Measurements from ENCODE around the gene CHCHD5.
A peak's percentile ranks its signal among the peaks of the same experiment; 100 is the strongest.
"Not testable (repeated sequence)": the region's sequence is repeated elsewhere in the genome, so short reads cannot be mapped to it uniquely, and the experiment has no call there.

The CHCHD5 gene

GRCh38 chr2:112588611-112589045, 4.2 kb downstream of the CHCHD5 start:
- no peak for DNase-seq (ENCODE audit: low read depth)

DNA sequence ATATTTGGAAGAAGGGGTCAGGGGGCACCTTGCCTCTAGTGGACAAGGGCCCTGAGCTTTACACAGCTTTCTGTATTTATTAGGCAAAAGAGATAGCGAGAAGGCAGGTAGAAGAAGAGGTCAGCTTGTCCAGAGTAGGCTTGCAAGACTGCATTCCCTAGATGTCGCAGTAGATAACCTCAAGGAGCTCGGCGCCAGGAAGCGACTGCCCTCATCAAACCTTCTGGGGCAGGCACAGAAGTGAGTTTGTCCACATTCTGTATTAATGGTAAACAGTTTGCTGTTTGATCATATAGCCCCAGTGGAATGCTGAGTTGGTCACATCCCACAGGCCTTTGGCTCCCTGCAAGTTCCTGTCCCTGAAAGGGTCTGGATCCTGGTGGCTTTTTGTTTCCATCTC, 7.0 kb downstream of the CHCHD5 start:
- no peak for DNase-seq (ENCODE audit: low read depth)

- DNase-seq (ENCODE audit: low read depth), result no peak
Observed at GRCh38 chr2:112593736-112594135, 9.3 kb downstream of the CHCHD5 start.

- no peak for DNase-seq (ENCODE audit: low read depth)
Observed at GRCh38 chr2:112597537-112598322, 13.3 kb downstream of the CHCHD5 start.

- no peak for DNase-seq (ENCODE audit: low read depth)
Observed at GRCh38 chr2:112600634-112601033, 16.2 kb downstream of the CHCHD5 start.

GRCh38 chr2:112601754-112602153, 17.3 kb downstream of the CHCHD5 start:
- no peak for DNase-seq (ENCODE audit: low read depth)

GRCh38 chr2:112602917-112603316, 18.5 kb downstream of the CHCHD5 start:
- no peak for DNase-seq (ENCODE audit: low read depth)

GRCh38 chr2:112603731-112604130, 19.3 kb downstream of the CHCHD5 start:
- DNase-seq (ENCODE audit: low read depth), result no peak

GRCh38 chr2:112604952-112605351, 20.5 kb downstream of the CHCHD5 start:
- no peak for DNase-seq (ENCODE audit: low read depth)

DNA sequence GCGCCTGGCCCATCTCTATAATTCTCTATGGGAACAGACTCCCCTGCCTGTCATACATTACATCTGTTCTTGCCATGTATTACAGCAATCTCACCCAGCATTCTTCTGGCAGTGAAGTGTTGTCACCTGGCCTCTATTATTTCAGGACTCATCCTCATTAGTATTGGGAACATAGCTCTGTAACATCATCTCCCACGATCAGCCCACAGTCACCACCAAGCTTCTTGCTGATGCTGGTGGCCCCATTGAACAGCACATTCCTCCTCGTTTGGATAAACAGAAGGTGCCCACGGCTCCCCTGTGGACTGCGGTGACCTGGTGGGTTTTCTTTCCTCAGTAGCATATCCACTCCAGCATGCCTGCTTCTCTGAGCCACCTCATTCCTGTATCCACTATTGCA, 21.5 kb downstream of the CHCHD5 start:
- DNase-seq (ENCODE audit: low read depth), result no peak

DNA sequence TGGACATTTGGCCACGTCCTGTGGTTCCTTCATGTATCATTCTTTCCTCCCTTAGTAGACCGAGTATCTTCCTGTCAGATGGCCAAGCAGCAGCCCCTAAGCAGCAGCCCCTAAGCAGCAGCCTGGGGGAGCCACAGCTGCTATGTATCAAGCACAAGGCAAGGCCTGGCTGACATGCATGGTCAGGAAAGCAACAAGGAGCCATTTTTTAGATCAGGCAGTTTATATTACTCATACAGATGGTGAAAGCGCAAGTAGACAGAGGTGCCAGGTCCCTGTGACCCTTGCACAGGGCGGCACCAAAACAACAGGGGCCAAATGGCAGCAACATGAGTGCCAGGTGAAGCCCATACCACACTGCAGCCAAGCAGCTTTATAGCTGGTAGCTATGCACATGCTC, 22.1 kb downstream of the CHCHD5 start:
- DNase-seq (ENCODE audit: low read depth), result no peak

DNA sequence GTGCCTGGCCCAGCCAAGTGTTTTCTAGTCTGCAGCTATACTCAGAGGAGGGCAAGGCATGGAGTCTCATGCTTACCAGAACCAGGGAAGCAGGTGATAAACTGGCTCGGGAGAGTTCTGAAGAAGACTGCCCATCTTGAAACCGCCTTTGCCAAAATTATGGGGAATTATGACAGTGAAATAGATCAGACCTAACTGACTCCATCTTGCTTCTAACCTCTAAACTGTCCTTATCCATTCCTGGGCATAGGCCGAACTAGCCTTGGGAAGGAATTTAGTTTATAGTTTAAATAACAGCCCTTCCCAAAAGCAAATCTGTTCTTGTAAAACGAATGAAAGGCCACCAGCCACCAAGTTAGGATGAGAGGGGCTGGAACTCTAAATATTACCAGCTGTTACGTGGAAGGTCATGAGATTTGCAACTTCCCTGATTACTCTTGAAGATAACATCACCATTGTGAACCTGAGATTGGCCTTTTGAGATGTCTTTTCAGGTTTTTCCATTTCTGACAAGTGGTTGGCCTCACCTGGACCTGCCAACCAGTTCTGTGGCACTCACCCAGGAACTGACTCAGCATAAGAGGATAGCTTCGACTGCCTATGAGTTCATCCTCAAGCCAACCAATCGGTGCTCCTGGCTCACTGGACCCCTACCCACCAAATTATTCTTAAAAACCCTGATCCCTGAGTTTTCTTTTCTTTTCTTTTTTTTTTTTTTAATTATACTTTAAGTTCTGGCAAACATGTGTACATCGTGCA, 23.4 kb downstream of the CHCHD5 start:
- no peak for DNase-seq (ENCODE audit: low read depth)

- not testable (repeated sequence) for DNase-seq (ENCODE audit: low read depth)
Observed at GRCh38 chr2:112609320-112609719, 24.9 kb downstream of the CHCHD5 start.

DNA sequence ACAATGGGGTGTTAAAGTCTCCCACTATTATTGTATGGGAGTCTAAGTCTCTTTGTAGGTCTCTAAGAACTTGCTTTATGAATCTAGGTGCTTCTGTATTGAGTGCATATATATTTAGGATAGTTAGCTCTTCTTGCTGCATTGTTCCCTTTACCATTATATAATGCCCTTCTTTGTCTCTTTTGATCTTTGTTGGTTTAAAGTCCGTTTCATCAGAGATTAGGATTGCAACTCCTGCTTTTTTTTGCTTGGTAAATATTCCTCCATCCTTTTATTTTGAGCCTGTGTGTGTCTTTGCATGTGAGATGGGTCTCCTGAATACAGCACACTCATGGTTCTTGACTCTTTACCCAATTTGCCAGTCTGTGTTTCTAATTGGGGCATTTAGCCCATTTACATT, 27.9 kb downstream of the CHCHD5 start:
- DNase-seq (ENCODE audit: low read depth), result not testable (repeated sequence)

- DNase-seq (ENCODE audit: low read depth), result no peak
Observed at GRCh38 chr2:112614201-112614840, 29.9 kb downstream of the CHCHD5 start.

- DNase-seq (ENCODE audit: low read depth), result no peak
Observed at GRCh38 chr2:112615051-112615450, 30.6 kb downstream of the CHCHD5 start.

DNA sequence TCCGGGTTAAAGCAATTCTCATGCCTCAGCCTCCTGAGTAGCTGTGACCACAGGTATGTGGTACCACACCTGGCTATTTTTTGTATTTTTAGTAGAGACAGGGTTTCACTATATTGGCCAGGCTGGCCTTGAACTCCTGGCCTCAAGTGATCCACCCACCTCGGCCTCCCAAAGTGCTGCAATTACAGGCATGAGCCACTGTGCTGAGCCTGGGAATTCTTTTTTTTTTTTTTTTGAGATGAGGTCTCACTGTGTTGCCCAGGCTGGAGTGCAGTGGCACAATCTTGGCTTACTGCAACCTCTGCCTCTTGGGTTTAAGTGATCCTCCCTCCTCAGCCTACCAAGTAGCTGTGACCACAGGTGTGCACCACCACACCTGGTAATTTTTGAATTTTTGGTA, 31.4 kb downstream of the CHCHD5 start:
- DNase-seq (ENCODE audit: low read depth), result not testable (repeated sequence)

- DNase-seq (ENCODE audit: low read depth), result no peak
Observed at GRCh38 chr2:112618383-112618782, 34.0 kb downstream of the CHCHD5 start.

GRCh38 chr2:112621790-112622527, 37.5 kb downstream of the CHCHD5 start:
- peak; percentile 66 for DNase-seq (ENCODE audit: low read depth)

- peak; percentile 79 for DNase-seq (ENCODE audit: low read depth)
Observed at GRCh38 chr2:112622528-112622849, 38.1 kb downstream of the CHCHD5 start.

- peak; percentile 76 for DNase-seq (ENCODE audit: low read depth)
Observed at GRCh38 chr2:112623913-112624777, 39.7 kb downstream of the CHCHD5 start.
